SK-N-SH (cell line): Measurements from ENCODE around the gene SURF1. TPM values are rescaled to one million over a fixed set of nuclear protein-coding genes. Genes with fewer than 3 reads are reported as not detected.

Source experiments
- CTCF ChIA-PET: fragments of 300-600, 350-600 bp; formaldehyde crosslinking; extraction: SDS; loops from one replicate; lab custom pipeline; 2021; lab: Yijun Ruan, JAX
- POLR2A ChIA-PET: fragments of 350-600 bp; sonication (Branson Sonifier 250); formaldehyde crosslinking; extraction: SDS; loops from one replicate; lab custom pipeline; 2020; ENCODE audit warnings: antibody characterized with exemption, inconsistent platforms; lab: Yijun Ruan, JAX
- DNase-seq: peaks from one replicate; pipeline ENCODE4 v3.0.0; 2012
- H2AFZ ChIP-seq: fragments of 200-600 bp; sonication (generic); 2 replicates; pipeline ENCODE4 v1.8.1; 2016; ENCODE audit warnings: antibody characterized with exemption, mild to moderate bottlenecking, low read depth
- H3F3A ChIP-seq: fragments of 200-600 bp; sonication (generic); replicated peaks from 2 replicates; pipeline ENCODE3; 2016; ENCODE audit warnings: antibody characterized with exemption, mild to moderate bottlenecking; ENCODE audit not compliant: insufficient read depth
- H3K27ac ChIP-seq, 2 experiments: fragments of 200-500 bp in 1 of 2; fragments of 200-600 bp in 1 of 2; sonication (Bioruptor generic) in 1 of 2; sonication (generic), shearing (Covaris generic) in 1 of 2; 2 replicates each; pipeline versions ENCODE4 v1.5.1 to v1.6.1; 2014 to 2016; ENCODE audit warnings: low read depth in 2 of 2, inconsistent platforms in 1 of 2, low read length in 1 of 2, mild to moderate bottlenecking in 1 of 2, mixed read lengths in 1 of 2
- H3K27me3 ChIP-seq: fragments of 200-600 bp; sonication (generic), shearing (Covaris generic); 2 replicates; pipeline ENCODE4 v1.6.1; 2016; ENCODE audit warnings: mixed run types; ENCODE audit not compliant: insufficient read depth
- H3K36me3 ChIP-seq, 2 experiments: fragments of 200-500 bp in 1 of 2; fragments of 200-600 bp in 1 of 2; sonication (Bioruptor generic) in 1 of 2; sonication (generic) in 1 of 2; replicated peaks in 1 of 2; 2 replicates each; pipeline versions ENCODE3 to v1.5.1; 2014 to 2016; ENCODE audit warnings: low read length in 1 of 2, mild to moderate bottlenecking in 1 of 2; ENCODE audit not compliant: insufficient read depth in 2 of 2, control insufficient read depth in 1 of 2
- H3K4me1 ChIP-seq, 2 experiments: fragments of 200-500 bp in 1 of 2; fragments of 200-600 bp in 1 of 2; sonication (Bioruptor generic) in 1 of 2; sonication (generic), shearing (Covaris generic) in 1 of 2; 2 replicates each; pipeline versions ENCODE4 v1.5.1 to v1.6.1; 2014 to 2016; ENCODE audit warnings: low read depth in 1 of 2, low read length in 1 of 2, mixed run types in 1 of 2; ENCODE audit not compliant: insufficient read depth in 2 of 2, control insufficient read depth in 1 of 2
- H3K4me2 ChIP-seq: fragments of 200-600 bp; sonication (generic), shearing (Covaris generic); 2 replicates; pipeline ENCODE4 v1.6.1; 2017; ENCODE audit warnings: mixed run types
- H3K4me3 ChIP-seq, 2 experiments: fragments of 200-500 bp in 1 of 2; fragments of 200-600 bp in 1 of 2; sonication (Bioruptor generic) in 1 of 2; sonication (generic), shearing (Covaris generic) in 1 of 2; 2 replicates each; pipeline versions ENCODE4 v1.5.1 to v1.8.1; 2014 to 2016; ENCODE audit warnings: low read depth in 2 of 2, inconsistent platforms in 1 of 2, low read length in 1 of 2, mild to moderate bottlenecking in 1 of 2, mixed read lengths in 1 of 2, moderate library complexity in 1 of 2
- H3K79me2 ChIP-seq: fragments of 200-600 bp; sonication (generic); 2 replicates; pipeline ENCODE4 v1.8.1; 2017; ENCODE audit warnings: mild to moderate bottlenecking; ENCODE audit not compliant: insufficient read depth
- H3K9ac ChIP-seq: fragments of 200-600 bp; sonication (generic); 2 replicates; pipeline ENCODE4 v1.6.1; 2017; ENCODE audit warnings: mixed run types
- H3K9me2 ChIP-seq: fragments of 200-600 bp; sonication (generic); 2 replicates; pipeline ENCODE4 v1.6.1; 2017; ENCODE audit warnings: mixed run types
- H3K9me3 ChIP-seq: fragments of 200-600 bp; sonication (generic); 2 replicates; pipeline ENCODE4 v1.6.1; 2017; ENCODE audit warnings: mixed run types, mild to moderate bottlenecking, moderate library complexity
- H4K20me1 ChIP-seq: fragments of 200-600 bp; sonication (generic); 2 replicates; pipeline ENCODE4 v1.6.1; 2017; ENCODE audit warnings: mild to moderate bottlenecking, mixed run types; ENCODE audit not compliant: insufficient read depth
- ELF1 ChIP-seq: IDR thresholded peaks from 2 replicates; pipeline ENCODE4 v1.4.0; 2012
- EP300 ChIP-seq, 2 experiments: IDR thresholded peaks; 2 replicates each; pipeline versions ENCODE4 v1.4.0 to v1.6.1; 2012; ENCODE audit warnings: borderline replicate concordance in 1 of 2, low read depth in 1 of 2, low read length in 1 of 2
- FOXJ3 ChIP-seq: sonication (generic); formaldehyde crosslinking; IDR thresholded peaks from 2 replicates; pipeline ENCODE4 v1.5.1; 2020; ENCODE audit warnings: mild to moderate bottlenecking, missing genetic modification reagents
- JUND ChIP-seq: IDR thresholded peaks from 2 replicates; pipeline ENCODE4 v1.4.0; 2012
- MEF2A ChIP-seq: IDR thresholded peaks from 2 replicates; pipeline ENCODE4 v1.4.0; 2012; ENCODE audit warnings: low read depth, borderline replicate concordance
- NRF1 ChIP-seq: IDR thresholded peaks from 2 replicates; pipeline ENCODE4 v1.6.1; 2012; ENCODE audit warnings: low read depth, mild to moderate bottlenecking, low read length
- RCOR1 ChIP-seq: fragments of 150-350 bp; IDR thresholded peaks from 2 replicates; pipeline ENCODE4 v1.6.1; 2017; ENCODE audit warnings: antibody characterized with exemption, low read length
- TCF12 ChIP-seq: IDR thresholded peaks from 2 replicates; pipeline ENCODE4 v1.4.0; 2012
- WGBS: methylation state at CpG from one replicate; pipeline ENCODE4 v1.1.6; 2017; ENCODE audit warnings: low lambda C conversion rate; 5-methylcytosine and 5-hydroxymethylcytosine counted together
- polyA plus RNA-seq, 3 experiments: library from polyadenylated mRNA; depleted of rRNA; stranded (reverse); fragments of >200 nt; gene quantifications; 2 replicates each; pipeline ENCODE4 v1.2.3, GENCODE V29; 2012
- TF ChIP-seq, protein P1 (sequence below): IDR thresholded peaks from 2 replicates; pipeline ENCODE4; 2012
- TF ChIP-seq, protein P2 (sequence below): IDR thresholded peaks from 2 replicates; pipeline ENCODE4 v1.6.1; 2012; ENCODE audit warnings: mild to moderate bottlenecking, low read depth, low read length, moderate library complexity
- TF ChIP-seq, protein P3 (sequence below): IDR thresholded peaks from 2 replicates; pipeline ENCODE4 v1.4.0; 2012; ENCODE audit warnings: low read depth, borderline replicate concordance
- TF ChIP-seq, protein P4 (sequence below): IDR thresholded peaks from 2 replicates; pipeline ENCODE4 v1.4.0; 2012; ENCODE audit warnings: low read depth, borderline replicate concordance

SURF1 gene
- polyA plus RNA-seq, 1 of the 3 experiments (the other 2 are of a cell fraction) = 103 TPM

DNA sequence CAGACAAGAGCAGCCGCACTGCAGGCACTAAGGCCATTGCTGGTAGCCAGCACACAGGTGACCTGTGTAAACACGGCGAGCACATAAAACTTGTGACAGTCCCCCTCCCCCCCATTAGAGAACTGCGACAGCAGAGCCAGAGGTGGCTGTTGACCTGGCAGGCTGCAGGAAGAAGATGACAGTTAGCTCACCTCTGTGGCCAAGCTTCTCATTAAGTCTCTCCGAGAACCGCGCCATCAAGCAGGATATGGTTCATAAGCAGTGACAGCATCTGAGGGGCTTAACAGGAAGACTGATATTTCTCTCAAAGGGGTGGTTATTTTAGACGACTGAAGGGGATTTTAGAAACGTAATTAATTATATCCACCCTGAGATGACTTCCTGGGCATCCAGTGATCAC, 14.4 kb upstream of the SURF1 start:
- Histone ChIP-seq H3F3A (no peaks in the 10 kb centered on the region), H3K4me1 (peaks cover 5 to 44% of the 10 kb centered on the region in 2 experiments; a peak in 3 of 4 replicates), H3K4me2 (no peak overlapping the region), H3K36me3 (peaks cover 37 to 60% of the 10 kb centered on the region in 2 experiments), H3K9me3 (no peaks in the 10 kb centered on the region), H3K9ac (no peak overlapping the region), H3K9me2 (no peaks in the 10 kb centered on the region), H3K4me3 (no peak overlapping the region), H3K27ac (no peak overlapping the region), H3K27me3 (no peaks in the 10 kb centered on the region), H4K20me1 (peaks cover 95% of the 10 kb centered on the region), H3K79me2 (peaks cover 100% of the 10 kb centered on the region), H2AFZ (no peak overlapping the region)
- no peak for TF ChIP-seq NRF1
- no peak for TF ChIP-seq TCF12
- DNase-seq = no peak
- ChIA-PET POLR2A (interaction anchor here (1.1 kb wide), 1 partner anchor 17 kb away, joined by 3 read pairs; no protein-coding TSS in a partner anchor), CTCF (interaction anchor here (1.4 to 2.5 kb wide), 3 partner anchors 14 to 116 kb away, joined by 5 to 7 read pairs (median 6); partner anchors contain the start of genes SURF1 and SURF2)
- WGBS = 89% methylated on average over 6 of the region's 9 CpGs

DNA sequence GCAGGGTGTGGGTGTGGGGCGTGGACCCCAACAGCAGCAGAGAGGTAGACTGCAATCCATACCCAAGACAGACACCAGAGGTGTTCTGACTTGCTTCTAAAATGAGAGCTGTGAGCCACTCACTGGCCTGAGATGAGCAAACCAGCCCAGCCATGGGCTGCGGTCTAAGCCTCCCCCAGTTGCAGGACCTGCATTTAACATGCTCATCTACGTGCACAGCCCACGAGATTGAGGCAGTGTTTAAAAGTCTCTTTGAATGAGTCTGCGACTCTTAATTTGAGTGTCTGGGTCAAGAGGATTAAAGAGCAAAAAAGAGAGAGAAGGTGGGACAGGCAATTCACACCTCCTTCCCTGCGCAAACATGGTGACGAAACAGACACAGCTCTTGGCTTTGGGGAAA, 13.6 kb upstream of the SURF1 start:
- Histone ChIP-seq H3K9ac (no peak overlapping the region), H3K9me2 (no peaks in the 10 kb centered on the region), H3K79me2 (peaks cover 100% of the 10 kb centered on the region), H3F3A (no peaks in the 10 kb centered on the region), H3K27me3 (no peaks in the 10 kb centered on the region), H3K4me2 (no peak overlapping the region), H4K20me1 (peaks cover 97% of the 10 kb centered on the region), H2AFZ (no peak overlapping the region), H3K4me3 (no peak overlapping the region), H3K4me1 (peaks cover 5 to 44% of the 10 kb centered on the region in 2 experiments; a peak in 3 of 4 replicates), H3K27ac (no peak overlapping the region; a peak in 1 of 4 replicates), H3K36me3 (peaks cover 43 to 67% of the 10 kb centered on the region in 2 experiments), H3K9me3 (no peaks in the 10 kb centered on the region)
- WGBS = 91% methylated on average over 7 of the region's 7 CpGs
- ChIA-PET CTCF (interaction anchor here (2.4 to 2.5 kb wide), 2 partner anchors 33 to 116 kb away, joined by 6 to 7 read pairs; no protein-coding TSS in a partner anchor), POLR2A (no interaction called here)
- DNase-seq = no peak
- TF ChIP-seq TCF12 (no peak), FOXJ3 (CRISPR knock-in tag) (no peak), EP300 (IDR thresholded peaks at IDR 0.05; ENCODE audit: borderline replicate concordance in 1 of 2, low read depth in 1 of 2, low read length in 1 of 2) (no peak), JUND (no peak), ELF1 (no peak), MEF2A (no peak), RCOR1 (no peak)
- TF ChIP-seq, protein P1, sequence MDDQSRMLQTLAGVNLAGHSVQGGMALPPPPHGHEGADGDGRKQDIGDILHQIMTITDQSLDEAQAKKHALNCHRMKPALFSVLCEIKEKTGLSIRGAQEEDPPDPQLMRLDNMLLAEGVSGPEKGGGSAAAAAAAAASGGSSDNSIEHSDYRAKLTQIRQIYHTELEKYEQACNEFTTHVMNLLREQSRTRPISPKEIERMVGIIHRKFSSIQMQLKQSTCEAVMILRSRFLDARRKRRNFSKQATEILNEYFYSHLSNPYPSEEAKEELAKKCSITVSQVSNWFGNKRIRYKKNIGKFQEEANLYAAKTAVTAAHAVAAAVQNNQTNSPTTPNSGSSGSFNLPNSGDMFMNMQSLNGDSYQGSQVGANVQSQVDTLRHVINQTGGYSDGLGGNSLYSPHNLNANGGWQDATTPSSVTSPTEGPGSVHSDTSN = no peak
- TF ChIP-seq, protein P2, sequence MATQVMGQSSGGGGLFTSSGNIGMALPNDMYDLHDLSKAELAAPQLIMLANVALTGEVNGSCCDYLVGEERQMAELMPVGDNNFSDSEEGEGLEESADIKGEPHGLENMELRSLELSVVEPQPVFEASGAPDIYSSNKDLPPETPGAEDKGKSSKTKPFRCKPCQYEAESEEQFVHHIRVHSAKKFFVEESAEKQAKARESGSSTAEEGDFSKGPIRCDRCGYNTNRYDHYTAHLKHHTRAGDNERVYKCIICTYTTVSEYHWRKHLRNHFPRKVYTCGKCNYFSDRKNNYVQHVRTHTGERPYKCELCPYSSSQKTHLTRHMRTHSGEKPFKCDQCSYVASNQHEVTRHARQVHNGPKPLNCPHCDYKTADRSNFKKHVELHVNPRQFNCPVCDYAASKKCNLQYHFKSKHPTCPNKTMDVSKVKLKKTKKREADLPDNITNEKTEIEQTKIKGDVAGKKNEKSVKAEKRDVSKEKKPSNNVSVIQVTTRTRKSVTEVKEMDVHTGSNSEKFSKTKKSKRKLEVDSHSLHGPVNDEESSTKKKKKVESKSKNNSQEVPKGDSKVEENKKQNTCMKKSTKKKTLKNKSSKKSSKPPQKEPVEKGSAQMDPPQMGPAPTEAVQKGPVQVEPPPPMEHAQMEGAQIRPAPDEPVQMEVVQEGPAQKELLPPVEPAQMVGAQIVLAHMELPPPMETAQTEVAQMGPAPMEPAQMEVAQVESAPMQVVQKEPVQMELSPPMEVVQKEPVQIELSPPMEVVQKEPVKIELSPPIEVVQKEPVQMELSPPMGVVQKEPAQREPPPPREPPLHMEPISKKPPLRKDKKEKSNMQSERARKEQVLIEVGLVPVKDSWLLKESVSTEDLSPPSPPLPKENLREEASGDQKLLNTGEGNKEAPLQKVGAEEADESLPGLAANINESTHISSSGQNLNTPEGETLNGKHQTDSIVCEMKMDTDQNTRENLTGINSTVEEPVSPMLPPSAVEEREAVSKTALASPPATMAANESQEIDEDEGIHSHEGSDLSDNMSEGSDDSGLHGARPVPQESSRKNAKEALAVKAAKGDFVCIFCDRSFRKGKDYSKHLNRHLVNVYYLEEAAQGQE = no peak
- TF ChIP-seq, protein P3, sequence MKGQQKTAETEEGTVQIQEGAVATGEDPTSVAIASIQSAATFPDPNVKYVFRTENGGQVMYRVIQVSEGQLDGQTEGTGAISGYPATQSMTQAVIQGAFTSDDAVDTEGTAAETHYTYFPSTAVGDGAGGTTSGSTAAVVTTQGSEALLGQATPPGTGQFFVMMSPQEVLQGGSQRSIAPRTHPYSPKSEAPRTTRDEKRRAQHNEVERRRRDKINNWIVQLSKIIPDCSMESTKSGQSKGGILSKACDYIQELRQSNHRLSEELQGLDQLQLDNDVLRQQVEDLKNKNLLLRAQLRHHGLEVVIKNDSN = no peak
- TF ChIP-seq, protein P4, sequence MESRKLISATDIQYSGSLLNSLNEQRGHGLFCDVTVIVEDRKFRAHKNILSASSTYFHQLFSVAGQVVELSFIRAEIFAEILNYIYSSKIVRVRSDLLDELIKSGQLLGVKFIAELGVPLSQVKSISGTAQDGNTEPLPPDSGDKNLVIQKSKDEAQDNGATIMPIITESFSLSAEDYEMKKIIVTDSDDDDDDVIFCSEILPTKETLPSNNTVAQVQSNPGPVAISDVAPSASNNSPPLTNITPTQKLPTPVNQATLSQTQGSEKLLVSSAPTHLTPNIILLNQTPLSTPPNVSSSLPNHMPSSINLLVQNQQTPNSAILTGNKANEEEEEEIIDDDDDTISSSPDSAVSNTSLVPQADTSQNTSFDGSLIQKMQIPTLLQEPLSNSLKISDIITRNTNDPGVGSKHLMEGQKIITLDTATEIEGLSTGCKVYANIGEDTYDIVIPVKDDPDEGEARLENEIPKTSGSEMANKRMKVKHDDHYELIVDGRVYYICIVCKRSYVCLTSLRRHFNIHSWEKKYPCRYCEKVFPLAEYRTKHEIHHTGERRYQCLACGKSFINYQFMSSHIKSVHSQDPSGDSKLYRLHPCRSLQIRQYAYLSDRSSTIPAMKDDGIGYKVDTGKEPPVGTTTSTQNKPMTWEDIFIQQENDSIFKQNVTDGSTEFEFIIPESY = no peak
